Neural cell (in vitro differentiated cells): ENCODE results near the gene PGC. TPM values are rescaled to one million over a fixed set of nuclear protein-coding genes. Genes with fewer than 3 reads are reported as not detected.

Experiments
- H2AFZ ChIP-seq: fragments of 200-600, 300-800 bp; sonication (generic), shearing (Covaris generic); 2 replicates; pipeline ENCODE4 v1.6.0; 2014; ENCODE audit warnings: low read depth, mild to moderate bottlenecking, antibody characterized with exemption, low read length, moderate library complexity
- H3F3A ChIP-seq: fragments of 200-600 bp; shearing (Covaris generic); 2 replicates; pipeline ENCODE4 v1.6.1; 2016; ENCODE audit warnings: mild to moderate bottlenecking, moderate library complexity, mixed read lengths, antibody characterized with exemption, low read length; ENCODE audit not compliant: insufficient read depth, poor library complexity, severe bottlenecking
- H3K27ac ChIP-seq: fragments of 200-600, 300-800 bp; sonication (generic), shearing (Covaris generic); 2 replicates; pipeline ENCODE4 v1.5.1; 2014; ENCODE audit warnings: mild to moderate bottlenecking, low read length, moderate library complexity
- H3K27me3 ChIP-seq: fragments of 300-800, 200-600 bp; sonication (generic), shearing (Covaris generic); 2 replicates; pipeline ENCODE4 v1.6.0; 2014; ENCODE audit warnings: mild to moderate bottlenecking, low read depth, low read length, moderate library complexity; ENCODE audit not compliant: insufficient read depth
- H3K36me3 ChIP-seq: fragments of 300-800, 200-600 bp; sonication (generic), shearing (Covaris generic); 2 replicates; pipeline ENCODE4 v1.5.1; 2014; ENCODE audit warnings: mild to moderate bottlenecking, antibody characterized with exemption, low read length, moderate library complexity; ENCODE audit not compliant: insufficient read depth
- H3K4me2 ChIP-seq: fragments of 300-800, 200-600 bp; sonication (generic), shearing (Covaris generic); 2 replicates; pipeline ENCODE4 v1.6.0; 2014; ENCODE audit warnings: mild to moderate bottlenecking, low read length
- H3K4me3 ChIP-seq: fragments of 300-800, 200-600 bp; sonication (generic), shearing (Covaris generic); 2 replicates; pipeline ENCODE4 v1.5.1; 2014; ENCODE audit warnings: mild to moderate bottlenecking, low read length, moderate library complexity
- H3K79me2 ChIP-seq: fragments of 200-600 bp; shearing (Covaris generic); replicated peaks from 2 replicates; pipeline ENCODE4 v1.6.0; 2014; ENCODE audit warnings: mild to moderate bottlenecking, low read length, moderate library complexity; ENCODE audit not compliant: insufficient read depth
- H3K9ac ChIP-seq: fragments of 300-800, 200-600 bp; sonication (generic), shearing (Covaris generic); 2 replicates; pipeline ENCODE4 v1.6.1; 2016; ENCODE audit warnings: mild to moderate bottlenecking, low read length, mixed read lengths
- H3K9me2 ChIP-seq: fragments of 200-600 bp; shearing (Covaris generic); 2 replicates; pipeline ENCODE4 v1.6.1; 2016; ENCODE audit warnings: mild to moderate bottlenecking, low read length, mixed read lengths; ENCODE audit not compliant: insufficient read depth
- H3K9me3 ChIP-seq: fragments of 200-600, 300-800 bp; sonication (generic), shearing (Covaris generic); 2 replicates; pipeline ENCODE4 v1.6.1; 2016; ENCODE audit warnings: mild to moderate bottlenecking, mixed run types, low read length, moderate library complexity, mixed read lengths
- H4K20me1 ChIP-seq: fragments of 200-600 bp; shearing (Covaris generic); 2 replicates; pipeline ENCODE4 v1.6.1; 2016; ENCODE audit warnings: mild to moderate bottlenecking, mixed run types; ENCODE audit not compliant: insufficient read depth
- EP300 ChIP-seq: fragments of 450-650 bp; conservative IDR thresholded peaks from 2 replicates; pipeline ENCODE4 v1.6.1; 2014; ENCODE audit warnings: antibody characterized with exemption, mild to moderate bottlenecking, moderate library complexity; ENCODE audit not compliant: poor library complexity, severe bottlenecking
- EZH2 ChIP-seq: fragments of 200-600, 300-800 bp; shearing (Covaris generic), sonication (generic); IDR thresholded peaks from 2 replicates; pipeline ENCODE4 v1.6.1; 2014; ENCODE audit warnings: antibody characterized with exemption, low read length, borderline replicate concordance, mild to moderate bottlenecking; ENCODE audit not compliant: insufficient read depth, poor library complexity, severe bottlenecking
- MXI1 ChIP-seq: fragments of 450-650 bp; conservative IDR thresholded peaks from 2 replicates; pipeline ENCODE4 v1.6.1; 2014; ENCODE audit warnings: antibody characterized with exemption, mild to moderate bottlenecking; ENCODE audit not compliant: poor library complexity, severe bottlenecking
- POLR2AphosphoS5 ChIP-seq: IDR thresholded peaks from 2 replicates; pipeline ENCODE4 v1.6.1; 2012
- RAD21 ChIP-seq: fragments of 450-650 bp; conservative IDR thresholded peaks from 2 replicates; pipeline ENCODE4 v1.6.1; 2014; ENCODE audit warnings: antibody characterized with exemption, mild to moderate bottlenecking, moderate library complexity
- SMC3 ChIP-seq: fragments of 450-650 bp; conservative IDR thresholded peaks from 2 replicates; pipeline ENCODE4 v1.6.1; 2014; ENCODE audit warnings: antibody characterized with exemption, mild to moderate bottlenecking, moderate library complexity; ENCODE audit not compliant: poor library complexity
- TAF1 ChIP-seq: IDR thresholded peaks from 2 replicates; pipeline ENCODE4 v1.6.1; 2012; ENCODE audit warnings: low read depth
- polyA plus RNA-seq: library from polyadenylated mRNA; depleted of rRNA; stranded (reverse); fragments of >200 nt; gene quantifications from 2 replicates; pipeline ENCODE4 v1.2.3, GENCODE V29; 2014
- TF ChIP-seq, protein P1 (sequence below): IDR thresholded peaks from 2 replicates; pipeline ENCODE4 v1.6.1; 2012; ENCODE audit warnings: borderline replicate concordance
- TF ChIP-seq, protein P2 (sequence below): fragments of 450-650 bp; IDR thresholded peaks from 2 replicates; pipeline ENCODE4 v1.5.1; 2014; ENCODE audit warnings: antibody characterized with exemption, mild to moderate bottlenecking, moderate library complexity; ENCODE audit not compliant: poor library complexity, severe bottlenecking

PGC gene
- polyA plus RNA-seq, 1 donor from 2014 or later, result not detected

- no peak overlapping the region for H3K9ac ChIP-seq
These were observed 16.4 kb downstream of the PGC start for GRCh38 chr6:41730531-41731436.

DNA sequence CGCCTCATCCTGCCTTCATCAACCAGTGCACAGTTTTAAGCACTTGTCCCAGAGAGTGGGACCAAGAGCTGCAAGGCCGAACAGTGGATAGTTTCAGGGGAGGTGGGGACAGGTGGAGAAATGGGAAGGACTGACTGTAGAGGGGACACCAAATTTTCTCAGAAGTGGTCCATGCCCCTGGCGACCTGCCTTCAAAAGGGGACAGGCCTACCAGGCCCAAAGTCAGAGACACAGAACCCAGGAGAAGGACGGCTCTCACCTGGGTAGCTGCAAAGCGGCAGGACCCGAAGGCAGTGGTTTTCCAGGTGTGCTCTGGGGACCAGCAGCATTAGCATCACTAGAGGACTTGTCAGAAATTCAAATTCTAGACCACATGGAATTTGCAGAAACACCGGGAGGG is 17.6 kb downstream of the PGC start:
- Histone ChIP-seq H4K20me1 (no peaks in the 10 kb centered on the region), H3K27ac (no peak overlapping the region), H3F3A (no peaks in the 10 kb centered on the region), H2AFZ (no peak overlapping the region), H3K36me3 (no peaks in the 10 kb centered on the region), H3K79me2 (no peaks in the 10 kb centered on the region), H3K27me3 (peaks cover 15% of the 10 kb centered on the region), H3K9me2 (no peaks in the 10 kb centered on the region), H3K9me3 (no peaks in the 10 kb centered on the region), H3K4me2 (no peak overlapping the region), H3K9ac (no peak overlapping the region), H3K4me3 (no peak overlapping the region)
- TF ChIP-seq, protein P1, sequence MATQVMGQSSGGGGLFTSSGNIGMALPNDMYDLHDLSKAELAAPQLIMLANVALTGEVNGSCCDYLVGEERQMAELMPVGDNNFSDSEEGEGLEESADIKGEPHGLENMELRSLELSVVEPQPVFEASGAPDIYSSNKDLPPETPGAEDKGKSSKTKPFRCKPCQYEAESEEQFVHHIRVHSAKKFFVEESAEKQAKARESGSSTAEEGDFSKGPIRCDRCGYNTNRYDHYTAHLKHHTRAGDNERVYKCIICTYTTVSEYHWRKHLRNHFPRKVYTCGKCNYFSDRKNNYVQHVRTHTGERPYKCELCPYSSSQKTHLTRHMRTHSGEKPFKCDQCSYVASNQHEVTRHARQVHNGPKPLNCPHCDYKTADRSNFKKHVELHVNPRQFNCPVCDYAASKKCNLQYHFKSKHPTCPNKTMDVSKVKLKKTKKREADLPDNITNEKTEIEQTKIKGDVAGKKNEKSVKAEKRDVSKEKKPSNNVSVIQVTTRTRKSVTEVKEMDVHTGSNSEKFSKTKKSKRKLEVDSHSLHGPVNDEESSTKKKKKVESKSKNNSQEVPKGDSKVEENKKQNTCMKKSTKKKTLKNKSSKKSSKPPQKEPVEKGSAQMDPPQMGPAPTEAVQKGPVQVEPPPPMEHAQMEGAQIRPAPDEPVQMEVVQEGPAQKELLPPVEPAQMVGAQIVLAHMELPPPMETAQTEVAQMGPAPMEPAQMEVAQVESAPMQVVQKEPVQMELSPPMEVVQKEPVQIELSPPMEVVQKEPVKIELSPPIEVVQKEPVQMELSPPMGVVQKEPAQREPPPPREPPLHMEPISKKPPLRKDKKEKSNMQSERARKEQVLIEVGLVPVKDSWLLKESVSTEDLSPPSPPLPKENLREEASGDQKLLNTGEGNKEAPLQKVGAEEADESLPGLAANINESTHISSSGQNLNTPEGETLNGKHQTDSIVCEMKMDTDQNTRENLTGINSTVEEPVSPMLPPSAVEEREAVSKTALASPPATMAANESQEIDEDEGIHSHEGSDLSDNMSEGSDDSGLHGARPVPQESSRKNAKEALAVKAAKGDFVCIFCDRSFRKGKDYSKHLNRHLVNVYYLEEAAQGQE, result no peak
- no peak for TF ChIP-seq MXI1
- TF ChIP-seq POLR2AphosphoS5, result no peak
- TF ChIP-seq SMC3, result no peak
- no peak for TF ChIP-seq EP300
- no peak for TF ChIP-seq EZH2
- TF ChIP-seq, protein P2, sequence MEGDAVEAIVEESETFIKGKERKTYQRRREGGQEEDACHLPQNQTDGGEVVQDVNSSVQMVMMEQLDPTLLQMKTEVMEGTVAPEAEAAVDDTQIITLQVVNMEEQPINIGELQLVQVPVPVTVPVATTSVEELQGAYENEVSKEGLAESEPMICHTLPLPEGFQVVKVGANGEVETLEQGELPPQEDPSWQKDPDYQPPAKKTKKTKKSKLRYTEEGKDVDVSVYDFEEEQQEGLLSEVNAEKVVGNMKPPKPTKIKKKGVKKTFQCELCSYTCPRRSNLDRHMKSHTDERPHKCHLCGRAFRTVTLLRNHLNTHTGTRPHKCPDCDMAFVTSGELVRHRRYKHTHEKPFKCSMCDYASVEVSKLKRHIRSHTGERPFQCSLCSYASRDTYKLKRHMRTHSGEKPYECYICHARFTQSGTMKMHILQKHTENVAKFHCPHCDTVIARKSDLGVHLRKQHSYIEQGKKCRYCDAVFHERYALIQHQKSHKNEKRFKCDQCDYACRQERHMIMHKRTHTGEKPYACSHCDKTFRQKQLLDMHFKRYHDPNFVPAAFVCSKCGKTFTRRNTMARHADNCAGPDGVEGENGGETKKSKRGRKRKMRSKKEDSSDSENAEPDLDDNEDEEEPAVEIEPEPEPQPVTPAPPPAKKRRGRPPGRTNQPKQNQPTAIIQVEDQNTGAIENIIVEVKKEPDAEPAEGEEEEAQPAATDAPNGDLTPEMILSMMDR, result no peak
- TF ChIP-seq RAD21, result no peak
- no peak for TF ChIP-seq TAF1

More at GRCh38 chr6:41730531-41731436, 16.4 kb downstream of the PGC start:
- Histone ChIP-seq H3K36me3 (no peaks in the 10 kb centered on the region), H2AFZ (no peak overlapping the region), H3K4me3 (no peak overlapping the region), H3K9me3 (no peaks in the 10 kb centered on the region), H3K27me3 (peaks cover 22% of the 10 kb centered on the region), H3K27ac (no peak overlapping the region), H3F3A (no peaks in the 10 kb centered on the region), H3K4me2 (no peak overlapping the region), H3K79me2 (no peaks in the 10 kb centered on the region), H4K20me1 (no peaks in the 10 kb centered on the region), H3K9me2 (no peaks in the 10 kb centered on the region)
- TF ChIP-seq, protein P1, result no peak
